Liver (tissue), 9 donors: ENCODE data around the gene UBAP2. TPM values are rescaled to one million over a fixed set of nuclear protein-coding genes. Genes with fewer than 3 reads are reported as not detected.
A peak's percentile ranks its signal among the peaks of the same experiment; 100 is the strongest.

Experiments
- DNase-seq: peaks from one replicate; pipeline ENCODE4 v3.0.0-alpha.2; 2017; ENCODE audit warnings: low spot score
- H3K27ac ChIP-seq, 2 donors: one replicate each; pipeline ENCODE4 v1.7.0; 2013; ENCODE audit warnings: inconsistent platforms in 2 of 2, low read length in 2 of 2, control low read depth in 1 of 2, low read depth in 1 of 2, mild to moderate bottlenecking in 1 of 2
- H3K27me3 ChIP-seq, 4 donors: one replicate each; pipeline versions ENCODE4 v1.6.1 to v1.7.0; 2013; ENCODE audit warnings: low read length in 3 of 4, inconsistent platforms in 1 of 4, mild to moderate bottlenecking in 1 of 4, moderate library complexity in 1 of 4; ENCODE audit not compliant: control insufficient read depth in 4 of 4, insufficient read depth in 4 of 4
- H3K36me3 ChIP-seq, 4 donors: one replicate each; pipeline versions ENCODE4 v1.6.1 to v1.7.0; 2013; ENCODE audit warnings: low read length in 3 of 4, mild to moderate bottlenecking in 3 of 4, low read depth in 1 of 4, moderate library complexity in 1 of 4; ENCODE audit not compliant: control insufficient read depth in 4 of 4, insufficient read depth in 3 of 4
- H3K4me1 ChIP-seq, 4 donors: one replicate each; pipeline versions ENCODE4 v1.6.1 to v1.7.0; 2013; ENCODE audit warnings: low read length in 3 of 4, mild to moderate bottlenecking in 3 of 4, moderate library complexity in 1 of 4; ENCODE audit not compliant: control insufficient read depth in 4 of 4, insufficient read depth in 4 of 4
- H3K4me3 ChIP-seq, 3 donors: one replicate each; pipeline versions ENCODE4 v1.6.1 to v1.7.0; 2013; ENCODE audit warnings: low read length in 3 of 3, control low read depth in 1 of 3, low read depth in 1 of 3, mild to moderate bottlenecking in 1 of 3
- H3K9ac ChIP-seq, 2 donors: one replicate each; pipeline ENCODE4 v1.7.0; 2013; ENCODE audit warnings: low read length in 2 of 2, mild to moderate bottlenecking in 2 of 2, moderate library complexity in 2 of 2, control low read depth in 1 of 2, low read depth in 1 of 2
- H3K9me3 ChIP-seq, 4 donors: one replicate each; pipeline versions ENCODE4 v1.6.1 to v1.7.0; 2013; ENCODE audit warnings: low read length in 3 of 4; ENCODE audit not compliant: control insufficient read depth in 4 of 4
- ATF3 ChIP-seq: IDR thresholded peaks from 2 replicates; pipeline ENCODE4 v1.6.1; 2016; ENCODE audit warnings: antibody characterized with exemption
- CTCF ChIP-seq: fragments of 150-350 bp; IDR thresholded peaks from 2 replicates; pipeline ENCODE4 v1.5.1; 2017; ENCODE audit warnings: improper control_type of control experiment, low read depth, low read length; ENCODE audit not compliant: missing input control
- EGR1 ChIP-seq, 2 donors: IDR thresholded peaks; 2 replicates each; pipeline ENCODE4 v1.6.1; 2016 to 2018; ENCODE audit warnings: antibody characterized with exemption in 2 of 2, low read depth in 2 of 2
- FOXA1 ChIP-seq: IDR thresholded peaks from 2 replicates; pipeline ENCODE4 v1.6.1; 2016; ENCODE audit warnings: antibody characterized with exemption
- FOXA2 ChIP-seq: IDR thresholded peaks from 2 replicates; pipeline ENCODE4 v1.6.1; 2016; ENCODE audit warnings: antibody characterized with exemption
- GABPA ChIP-seq, 2 donors: IDR thresholded peaks in 1 of 2; conservative IDR thresholded peaks in 1 of 2; 2 replicates each; pipeline ENCODE4 v1.6.1; 2016; ENCODE audit warnings: antibody characterized with exemption in 2 of 2, mild to moderate bottlenecking in 1 of 2, moderate library complexity in 1 of 2
- HNF4G ChIP-seq: IDR thresholded peaks from 2 replicates; pipeline ENCODE4 v1.6.1; 2016; ENCODE audit warnings: antibody characterized with exemption
- JUND ChIP-seq, 2 donors: IDR thresholded peaks; 2 replicates each; pipeline ENCODE4 v1.6.1; 2016; ENCODE audit warnings: antibody characterized with exemption in 2 of 2
- NR2F2 ChIP-seq: IDR thresholded peaks from 2 replicates; pipeline ENCODE4 v1.6.1; 2016; ENCODE audit warnings: antibody characterized with exemption
- RAD21 ChIP-seq, 2 donors: IDR thresholded peaks; 2 replicates each; pipeline ENCODE4 v1.6.1; 2016; ENCODE audit warnings: antibody characterized with exemption in 2 of 2, mild to moderate bottlenecking in 2 of 2
- REST ChIP-seq: IDR thresholded peaks from 2 replicates; pipeline ENCODE4 v1.6.1; 2016; ENCODE audit warnings: antibody characterized with exemption, mild to moderate bottlenecking
- YY1 ChIP-seq: IDR thresholded peaks from 2 replicates; pipeline ENCODE4 v1.6.1; 2016; ENCODE audit warnings: antibody characterized with exemption, mild to moderate bottlenecking
- WGBS: extraction: QIAGEN DNeasy Blood & Tissue Kit; methylation state at CpG from one replicate; pipeline ENCODE4 v1.1.7; 2013; 5-methylcytosine and 5-hydroxymethylcytosine counted together
- polyA plus RNA-seq, 2 donors: library from polyadenylated mRNA; stranded (reverse) in 1 of 2; unstranded in 1 of 2; fragments of 200-250 nt in 1 of 2; fragments of >200 nt in 1 of 2; fragmentation: Nextera tagmentation in 1 of 2; extraction: Ambion mirVana in 1 of 2; gene quantifications; one replicate each; pipeline versions ENCODE4 v1.2.1 to v1.2.3, GENCODE V29; 2013 to 2015
- total RNA-seq, 2 donors: library from RNA; depleted of rRNA; stranded (reverse); fragments of >200 nt; gene quantifications; one replicate each; pipeline ENCODE4 v1.2.3, GENCODE V29; 2014
- donor health status: healthy.
- donor health status: healthy.
- donor health status: healthy.
- donor health status: healthy.
- donor health status: healthy.

Gene UBAP2
- total and polyA plus RNA-seq, 4 donors: 5.4 to 12.6 (median 8.3) TPM

- DNase-seq: no peak
- Histone ChIP-seq H3K36me3 (peaks cover 13 to 59% (median 20%) of the 10 kb centered on the region in 4 donors), H3K9me3 (no peaks in the 10 kb centered on the region), H3K9ac (no peak overlapping the region), H3K27ac (no peak overlapping the region), H3K4me1 (peaks cover 0 to 3% (median 1%) of the 10 kb centered on the region in 4 donors), H3K27me3 (no peaks in the 10 kb centered on the region), H3K4me3 (no peak overlapping the region)
- WGBS: 94% methylated on average over 17 of the region's 17 CpGs
- no peak for TF ChIP-seq NR2F2
- no peak for TF ChIP-seq FOXA1
- TF ChIP-seq GABPA (IDR thresholded peaks at IDR 0.05 in 1 of 2, conservative IDR thresholded peaks at IDR 0.05 in 1 of 2): no peak
- no peak for TF ChIP-seq ATF3
- TF ChIP-seq HNF4G: no peak
- no peak for TF ChIP-seq YY1
- no peak for TF ChIP-seq REST
- no peak for TF ChIP-seq FOXA2
- no peak for TF ChIP-seq RAD21 (IDR thresholded peaks at IDR 0.05)
- no peak for TF ChIP-seq JUND (IDR thresholded peaks at IDR 0.05)
- no peak for TF ChIP-seq CTCF
- TF ChIP-seq EGR1 (IDR thresholded peaks at IDR 0.05; ENCODE audit: low read depth in 2 of 2): no peak
These were observed 121.8 kb downstream of the UBAP2 start for GRCh38 chr9:33926746-33927485.

- Histone ChIP-seq H3K9me3 (no peaks in the 10 kb centered on the region), H3K36me3 (peaks cover 11 to 60% (median 21%) of the 10 kb centered on the region in 4 donors), H3K9ac (no peak overlapping the region), H3K4me3 (no peak overlapping the region), H3K27ac (no peak overlapping the region), H3K27me3 (no peaks in the 10 kb centered on the region), H3K4me1 (peaks cover 0 to 3% (median 1%) of the 10 kb centered on the region in 4 donors)
- TF ChIP-seq CTCF (peak; percentile 53), NR2F2 (no peak), RAD21 (IDR thresholded peaks at IDR 0.05) (peak; percentile 72 to 78)
- DNase-seq: peak; percentile 54
- 60% methylated on average over 17 of the region's 17 CpGs for WGBS
These were observed 123.5 kb downstream of the UBAP2 start for GRCh38 chr9:33924978-33925797.
